WTC11 (cell line): ENCODE data around the gene GPX4. TPM values are rescaled to one million over a fixed set of nuclear protein-coding genes. Genes with fewer than 3 reads are reported as not detected.

Experiments
- ATAC-seq: fragments of 200-7000 bp; cut with Tn5 transposase; 2 replicates; pipeline ENCODE4 v1.10.0; 2021; ENCODE audit warnings: mild to moderate bottlenecking, moderate library complexity
- CTCF ChIA-PET: fragments of 300-600 bp; sonication (Branson Sonifier 250); formaldehyde crosslinking; loops from one replicate; lab custom pipeline; 2021; ENCODE audit warnings: antibody characterized with exemption; lab: Charles Lee
- POLR2A ChIA-PET: fragments of 350-600 bp; sonication (Branson Sonifier 250); formaldehyde crosslinking; loops from one replicate; lab custom pipeline; 2021; ENCODE audit warnings: antibody characterized with exemption; lab: Charles Lee
- DNase-seq: peaks from one replicate; pipeline ENCODE4 v3.0.0; 2021; ENCODE audit warnings: low spot score
- H3K27ac Mint-ChIP-seq: 2 replicates; pipeline ENCODE4 v1.8.0; 2021; ENCODE audit warnings: mixed read lengths
- H3K27me3 Mint-ChIP-seq: 2 replicates; pipeline ENCODE4 v1.8.0; 2021; ENCODE audit warnings: low read depth, mild to moderate bottlenecking, moderate library complexity, mixed read lengths
- H3K36me3 Mint-ChIP-seq: 2 replicates; pipeline ENCODE4 v1.8.0; 2021; ENCODE audit warnings: mixed read lengths
- H3K4me1 Mint-ChIP-seq: 2 replicates; pipeline ENCODE4 v1.8.0; 2022; ENCODE audit warnings: mixed read lengths
- H3K4me3 Mint-ChIP-seq: 2 replicates; pipeline ENCODE4 v1.8.0; 2021; ENCODE audit warnings: mild to moderate bottlenecking, moderate library complexity, mixed read lengths
- H3K9me3 Mint-ChIP-seq: 2 replicates; pipeline ENCODE4 v1.8.0; 2021; ENCODE audit warnings: mixed read lengths
- ATF1 ChIP-seq: sonication (generic); formaldehyde crosslinking; IDR thresholded peaks from 2 replicates; pipeline ENCODE4 v1.8.1; 2023; ENCODE audit warnings: mild to moderate bottlenecking, moderate library complexity, missing genetic modification reagents
- CREB1 ChIP-seq: sonication (generic); formaldehyde crosslinking; IDR thresholded peaks from 2 replicates; pipeline ENCODE4 v1.8.0; 2023; ENCODE audit warnings: mild to moderate bottlenecking, missing genetic modification reagents
- ETV6 ChIP-seq: sonication (generic); formaldehyde crosslinking; IDR thresholded peaks from 2 replicates; pipeline ENCODE4 v1.8.1; 2022; ENCODE audit warnings: mild to moderate bottlenecking, missing genetic modification reagents
- GTF2I ChIP-seq: fragments of 250-450 bp; sonication (Bioruptor Pico); conservative IDR thresholded peaks from 2 replicates; pipeline ENCODE4 v1.4.0; 2021; ENCODE audit warnings: mild to moderate bottlenecking
- NFATC4 ChIP-seq: fragments of 250-450 bp; sonication (Bioruptor Pico); IDR thresholded peaks from 2 replicates; pipeline ENCODE4 v1.9.0; 2021; ENCODE audit warnings: mild to moderate bottlenecking
- NFE2L1 ChIP-seq: sonication (generic); formaldehyde crosslinking; IDR thresholded peaks from 2 replicates; pipeline ENCODE4 v1.8.1; 2023; ENCODE audit warnings: missing genetic modification reagents
- NR1H2 ChIP-seq: sonication (generic); formaldehyde crosslinking; IDR thresholded peaks from 2 replicates; pipeline ENCODE4 v1.9.0; 2021; ENCODE audit warnings: mild to moderate bottlenecking, moderate library complexity, missing genetic modification reagents
- TEAD1 ChIP-seq: sonication (generic); formaldehyde crosslinking; IDR thresholded peaks from 2 replicates; pipeline ENCODE4 v1.8.0; 2022; ENCODE audit warnings: mild to moderate bottlenecking, missing genetic modification reagents
- total RNA-seq: library from RNA; stranded (reverse); gene quantifications from 3 replicates; pipeline ENCODE4 v1.2.3, GENCODE V29; 2021
- TF ChIP-seq, protein P1 (sequence below): sonication (generic); formaldehyde crosslinking; IDR thresholded peaks from 2 replicates; pipeline ENCODE4 v1.8.1; 2023; ENCODE audit warnings: mild to moderate bottlenecking, missing genetic modification reagents, borderline replicate concordance
- TF ChIP-seq, protein P2 (sequence below): sonication (generic); formaldehyde crosslinking; IDR thresholded peaks from 2 replicates; pipeline ENCODE4 v1.8.1; 2022; ENCODE audit warnings: mild to moderate bottlenecking, missing genetic modification reagents, moderate library complexity, borderline replicate concordance
- TF ChIP-seq, protein P3 (sequence below): sonication (generic); formaldehyde crosslinking; IDR thresholded peaks from 2 replicates; pipeline ENCODE4 v1.8.0; 2023; ENCODE audit warnings: missing genetic modification reagents, mild to moderate bottlenecking, borderline replicate concordance
- TF ChIP-seq, protein P4 (sequence below): fragments of 250-450 bp; sonication (Bioruptor Pico); conservative IDR thresholded peaks from 2 replicates; pipeline ENCODE4 v1.9.0; 2021; ENCODE audit warnings: mild to moderate bottlenecking
- TF ChIP-seq, protein P5 (sequence below): sonication (generic); formaldehyde crosslinking; conservative IDR thresholded peaks from 2 replicates; pipeline ENCODE4 v1.8.1; 2022; ENCODE audit warnings: mild to moderate bottlenecking, missing genetic modification reagents
- TF ChIP-seq, protein P6 (sequence below): fragments of 250-450 bp; sonication (Bioruptor Pico); IDR thresholded peaks from 2 replicates; pipeline ENCODE4 v1.9.0; 2021; ENCODE audit warnings: mild to moderate bottlenecking

GPX4 gene
- total RNA-seq, 1 experiment from 2014 or later: 363 TPM

GRCh38 chr19:1089126-1089771 lies 14.5 kb upstream of the GPX4 start:
- Mint-ChIP-seq H3K27me3 (no peaks in the 10 kb centered on the region), H3K9me3 (no peaks in the 10 kb centered on the region), H3K27ac (no peak overlapping the region), H3K4me3 (no peak overlapping the region), H3K36me3 (peaks cover 17% of the 10 kb centered on the region), H3K4me1 (0 out of 2 replicates have a peak, but pooled peaks cover 5% of the 10 kb centered on the region)
- no peak for ATAC-seq
- POLR2A ChIA-PET: interaction anchor here (0.6 kb wide), 1 partner anchor 48 kb away, joined by 3 read pairs; no protein-coding TSS in a partner anchor
- CTCF ChIA-PET: interaction anchor here (2.5 kb wide), 1 partner anchor 24 kb away, joined by 7 read pairs; no protein-coding TSS in a partner anchor
- TF ChIP-seq, protein P1, sequence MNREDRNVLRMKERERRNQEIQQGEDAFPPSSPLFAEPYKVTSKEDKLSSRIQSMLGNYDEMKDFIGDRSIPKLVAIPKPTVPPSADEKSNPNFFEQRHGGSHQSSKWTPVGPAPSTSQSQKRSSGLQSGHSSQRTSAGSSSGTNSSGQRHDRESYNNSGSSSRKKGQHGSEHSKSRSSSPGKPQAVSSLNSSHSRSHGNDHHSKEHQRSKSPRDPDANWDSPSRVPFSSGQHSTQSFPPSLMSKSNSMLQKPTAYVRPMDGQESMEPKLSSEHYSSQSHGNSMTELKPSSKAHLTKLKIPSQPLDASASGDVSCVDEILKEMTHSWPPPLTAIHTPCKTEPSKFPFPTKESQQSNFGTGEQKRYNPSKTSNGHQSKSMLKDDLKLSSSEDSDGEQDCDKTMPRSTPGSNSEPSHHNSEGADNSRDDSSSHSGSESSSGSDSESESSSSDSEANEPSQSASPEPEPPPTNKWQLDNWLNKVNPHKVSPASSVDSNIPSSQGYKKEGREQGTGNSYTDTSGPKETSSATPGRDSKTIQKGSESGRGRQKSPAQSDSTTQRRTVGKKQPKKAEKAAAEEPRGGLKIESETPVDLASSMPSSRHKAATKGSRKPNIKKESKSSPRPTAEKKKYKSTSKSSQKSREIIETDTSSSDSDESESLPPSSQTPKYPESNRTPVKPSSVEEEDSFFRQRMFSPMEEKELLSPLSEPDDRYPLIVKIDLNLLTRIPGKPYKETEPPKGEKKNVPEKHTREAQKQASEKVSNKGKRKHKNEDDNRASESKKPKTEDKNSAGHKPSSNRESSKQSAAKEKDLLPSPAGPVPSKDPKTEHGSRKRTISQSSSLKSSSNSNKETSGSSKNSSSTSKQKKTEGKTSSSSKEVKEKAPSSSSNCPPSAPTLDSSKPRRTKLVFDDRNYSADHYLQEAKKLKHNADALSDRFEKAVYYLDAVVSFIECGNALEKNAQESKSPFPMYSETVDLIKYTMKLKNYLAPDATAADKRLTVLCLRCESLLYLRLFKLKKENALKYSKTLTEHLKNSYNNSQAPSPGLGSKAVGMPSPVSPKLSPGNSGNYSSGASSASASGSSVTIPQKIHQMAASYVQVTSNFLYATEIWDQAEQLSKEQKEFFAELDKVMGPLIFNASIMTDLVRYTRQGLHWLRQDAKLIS (CRISPR knock-in tag): no peak
- no peak for TF ChIP-seq CREB1
- no peak for TF ChIP-seq GTF2I (CRISPR knock-in tag)
- TF ChIP-seq, protein P2, sequence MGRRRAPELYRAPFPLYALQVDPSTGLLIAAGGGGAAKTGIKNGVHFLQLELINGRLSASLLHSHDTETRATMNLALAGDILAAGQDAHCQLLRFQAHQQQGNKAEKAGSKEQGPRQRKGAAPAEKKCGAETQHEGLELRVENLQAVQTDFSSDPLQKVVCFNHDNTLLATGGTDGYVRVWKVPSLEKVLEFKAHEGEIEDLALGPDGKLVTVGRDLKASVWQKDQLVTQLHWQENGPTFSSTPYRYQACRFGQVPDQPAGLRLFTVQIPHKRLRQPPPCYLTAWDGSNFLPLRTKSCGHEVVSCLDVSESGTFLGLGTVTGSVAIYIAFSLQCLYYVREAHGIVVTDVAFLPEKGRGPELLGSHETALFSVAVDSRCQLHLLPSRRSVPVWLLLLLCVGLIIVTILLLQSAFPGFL (CRISPR knock-in tag): no peak
- no peak for DNase-seq

GRCh38 chr19:1089891-1090290 lies 13.9 kb upstream of the GPX4 start:
- ChIA-PET CTCF (interaction anchor here (0.6 to 2.5 kb wide), 3 partner anchors 23 to 633 kb away, joined by 3 to 7 read pairs (median 5); no protein-coding TSS in a partner anchor), POLR2A (no interaction called here)
- Mint-ChIP-seq H3K9me3 (no peaks in the 10 kb centered on the region), H3K4me1 (0 out of 2 replicates have a peak, but pooled peaks cover 5% of the 10 kb centered on the region), H3K27me3 (no peaks in the 10 kb centered on the region), H3K27ac (no peak overlapping the region), H3K4me3 (no peak overlapping the region), H3K36me3 (peaks cover 13% of the 10 kb centered on the region)
- TF ChIP-seq NFE2L1 (CRISPR knock-in tag) (no peak), ETV6 (CRISPR knock-in tag) (no peak), ATF1 (CRISPR knock-in tag) (no peak), NR1H2 (CRISPR knock-in tag) (no peak)
- TF ChIP-seq, protein P3, sequence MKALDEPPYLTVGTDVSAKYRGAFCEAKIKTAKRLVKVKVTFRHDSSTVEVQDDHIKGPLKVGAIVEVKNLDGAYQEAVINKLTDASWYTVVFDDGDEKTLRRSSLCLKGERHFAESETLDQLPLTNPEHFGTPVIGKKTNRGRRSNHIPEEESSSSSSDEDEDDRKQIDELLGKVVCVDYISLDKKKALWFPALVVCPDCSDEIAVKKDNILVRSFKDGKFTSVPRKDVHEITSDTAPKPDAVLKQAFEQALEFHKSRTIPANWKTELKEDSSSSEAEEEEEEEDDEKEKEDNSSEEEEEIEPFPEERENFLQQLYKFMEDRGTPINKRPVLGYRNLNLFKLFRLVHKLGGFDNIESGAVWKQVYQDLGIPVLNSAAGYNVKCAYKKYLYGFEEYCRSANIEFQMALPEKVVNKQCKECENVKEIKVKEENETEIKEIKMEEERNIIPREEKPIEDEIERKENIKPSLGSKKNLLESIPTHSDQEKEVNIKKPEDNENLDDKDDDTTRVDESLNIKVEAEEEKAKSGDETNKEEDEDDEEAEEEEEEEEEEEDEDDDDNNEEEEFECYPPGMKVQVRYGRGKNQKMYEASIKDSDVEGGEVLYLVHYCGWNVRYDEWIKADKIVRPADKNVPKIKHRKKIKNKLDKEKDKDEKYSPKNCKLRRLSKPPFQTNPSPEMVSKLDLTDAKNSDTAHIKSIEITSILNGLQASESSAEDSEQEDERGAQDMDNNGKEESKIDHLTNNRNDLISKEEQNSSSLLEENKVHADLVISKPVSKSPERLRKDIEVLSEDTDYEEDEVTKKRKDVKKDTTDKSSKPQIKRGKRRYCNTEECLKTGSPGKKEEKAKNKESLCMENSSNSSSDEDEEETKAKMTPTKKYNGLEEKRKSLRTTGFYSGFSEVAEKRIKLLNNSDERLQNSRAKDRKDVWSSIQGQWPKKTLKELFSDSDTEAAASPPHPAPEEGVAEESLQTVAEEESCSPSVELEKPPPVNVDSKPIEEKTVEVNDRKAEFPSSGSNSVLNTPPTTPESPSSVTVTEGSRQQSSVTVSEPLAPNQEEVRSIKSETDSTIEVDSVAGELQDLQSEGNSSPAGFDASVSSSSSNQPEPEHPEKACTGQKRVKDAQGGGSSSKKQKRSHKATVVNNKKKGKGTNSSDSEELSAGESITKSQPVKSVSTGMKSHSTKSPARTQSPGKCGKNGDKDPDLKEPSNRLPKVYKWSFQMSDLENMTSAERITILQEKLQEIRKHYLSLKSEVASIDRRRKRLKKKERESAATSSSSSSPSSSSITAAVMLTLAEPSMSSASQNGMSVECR (CRISPR knock-in tag): no peak
- ATAC-seq (no peak), DNase-seq (no peak)

DNA sequence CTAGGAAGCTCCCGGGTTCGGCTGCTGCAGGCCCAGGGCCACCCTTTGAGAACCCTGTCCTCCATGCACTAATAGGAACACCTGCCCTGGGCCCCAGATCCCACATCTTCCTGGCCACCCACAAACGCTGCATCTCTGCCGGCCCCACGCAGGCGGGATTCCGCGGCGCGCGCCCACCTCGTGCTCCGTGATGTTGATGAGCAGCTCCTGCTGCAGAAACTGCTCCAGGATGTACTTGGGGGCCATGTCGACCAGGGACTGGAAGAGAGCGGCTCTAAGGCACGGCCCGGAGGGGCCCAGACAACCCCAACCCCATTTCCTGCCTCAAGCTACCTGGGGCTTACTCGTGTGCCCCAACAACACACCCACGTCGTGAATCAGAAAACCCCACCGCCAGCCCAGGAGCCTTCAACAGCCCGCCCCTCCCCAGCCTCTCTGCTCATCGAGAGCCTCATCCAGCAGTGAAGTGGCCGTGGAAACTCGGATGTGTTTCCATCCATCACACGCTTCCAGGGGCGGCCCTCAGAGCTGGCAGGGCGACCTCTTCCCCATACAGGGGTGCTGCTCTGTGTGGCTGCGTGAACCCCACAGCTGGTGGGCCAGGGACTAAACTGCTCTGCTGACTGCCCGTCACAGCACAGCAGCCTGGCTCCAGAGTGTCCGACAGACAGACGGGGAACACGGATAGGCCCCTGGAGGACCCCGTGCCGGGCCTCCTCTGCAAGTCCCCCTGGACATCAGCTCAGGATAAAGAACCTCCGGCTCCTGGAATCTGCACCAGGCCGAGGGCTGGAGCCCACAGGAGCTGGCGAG lies 12.9 kb upstream of the GPX4 start:
- H3K4me1 Mint-ChIP-seq: peaks cover 7% of the 10 kb centered on the region; the same call in 1 of the 2 replicates
- H3K27me3 Mint-ChIP-seq: no peaks in the 10 kb centered on the region
- POLR2A ChIA-PET: no interaction called here
- CTCF ChIA-PET: interaction anchor here (1.1 to 1.7 kb wide), 2 partner anchors 22 to 153 kb away, joined by 3 to 5 read pairs; no protein-coding TSS in a partner anchor
- H3K27ac Mint-ChIP-seq: no peak overlapping the region
- no peak overlapping the region for H3K4me3 Mint-ChIP-seq
- ATAC-seq: no peak
- peaks cover 9% of the 10 kb centered on the region for H3K36me3 Mint-ChIP-seq
- H3K9me3 Mint-ChIP-seq: no peaks in the 10 kb centered on the region
- no peak for DNase-seq
- TF ChIP-seq TEAD1 (CRISPR knock-in tag) (no peak), NFATC4 (CRISPR knock-in tag) (no peak)
- TF ChIP-seq, protein P4, sequence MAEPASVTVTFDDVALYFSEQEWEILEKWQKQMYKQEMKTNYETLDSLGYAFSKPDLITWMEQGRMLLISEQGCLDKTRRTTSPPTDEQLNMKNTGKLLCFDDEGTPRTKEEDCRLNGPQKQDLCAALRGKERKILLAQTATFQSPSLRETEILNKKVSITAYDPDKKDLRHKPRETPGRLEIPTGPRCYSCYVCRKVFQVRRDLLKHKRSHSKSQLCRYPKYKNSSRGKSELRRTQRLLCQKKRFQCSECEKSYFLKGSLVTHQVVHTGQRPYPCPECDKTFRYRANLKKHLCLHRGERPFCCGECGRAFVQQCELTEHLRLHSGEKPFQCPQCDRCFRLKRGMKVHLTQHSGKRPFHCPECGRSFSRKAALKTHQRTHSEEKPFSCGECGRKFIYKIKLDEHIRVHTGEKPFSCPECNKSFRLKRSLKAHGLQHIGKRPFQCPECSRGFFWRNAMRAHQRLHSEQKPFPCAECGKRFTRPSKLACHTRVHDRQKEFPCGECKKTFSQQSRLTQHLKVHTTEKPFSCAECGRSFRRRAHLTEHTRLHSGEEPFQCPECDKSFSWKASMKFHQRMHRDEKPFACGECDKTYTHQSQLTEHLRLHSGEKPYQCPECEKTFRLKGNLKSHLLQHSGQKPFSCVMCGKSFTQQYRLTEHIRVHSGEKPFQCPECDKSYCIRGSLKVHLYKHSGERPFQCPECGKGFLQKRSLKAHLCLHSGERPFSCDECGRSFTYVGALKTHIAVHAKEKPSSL (CRISPR knock-in tag): no peak
- TF ChIP-seq, protein P5, sequence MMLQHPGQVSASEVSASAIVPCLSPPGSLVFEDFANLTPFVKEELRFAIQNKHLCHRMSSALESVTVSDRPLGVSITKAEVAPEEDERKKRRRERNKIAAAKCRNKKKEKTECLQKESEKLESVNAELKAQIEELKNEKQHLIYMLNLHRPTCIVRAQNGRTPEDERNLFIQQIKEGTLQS: no peak
- TF ChIP-seq, protein P6, sequence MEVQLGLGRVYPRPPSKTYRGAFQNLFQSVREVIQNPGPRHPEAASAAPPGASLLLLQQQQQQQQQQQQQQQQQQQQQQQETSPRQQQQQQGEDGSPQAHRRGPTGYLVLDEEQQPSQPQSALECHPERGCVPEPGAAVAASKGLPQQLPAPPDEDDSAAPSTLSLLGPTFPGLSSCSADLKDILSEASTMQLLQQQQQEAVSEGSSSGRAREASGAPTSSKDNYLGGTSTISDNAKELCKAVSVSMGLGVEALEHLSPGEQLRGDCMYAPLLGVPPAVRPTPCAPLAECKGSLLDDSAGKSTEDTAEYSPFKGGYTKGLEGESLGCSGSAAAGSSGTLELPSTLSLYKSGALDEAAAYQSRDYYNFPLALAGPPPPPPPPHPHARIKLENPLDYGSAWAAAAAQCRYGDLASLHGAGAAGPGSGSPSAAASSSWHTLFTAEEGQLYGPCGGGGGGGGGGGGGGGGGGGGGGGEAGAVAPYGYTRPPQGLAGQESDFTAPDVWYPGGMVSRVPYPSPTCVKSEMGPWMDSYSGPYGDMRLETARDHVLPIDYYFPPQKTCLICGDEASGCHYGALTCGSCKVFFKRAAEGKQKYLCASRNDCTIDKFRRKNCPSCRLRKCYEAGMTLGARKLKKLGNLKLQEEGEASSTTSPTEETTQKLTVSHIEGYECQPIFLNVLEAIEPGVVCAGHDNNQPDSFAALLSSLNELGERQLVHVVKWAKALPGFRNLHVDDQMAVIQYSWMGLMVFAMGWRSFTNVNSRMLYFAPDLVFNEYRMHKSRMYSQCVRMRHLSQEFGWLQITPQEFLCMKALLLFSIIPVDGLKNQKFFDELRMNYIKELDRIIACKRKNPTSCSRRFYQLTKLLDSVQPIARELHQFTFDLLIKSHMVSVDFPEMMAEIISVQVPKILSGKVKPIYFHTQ: no peak
